Measurements from ENCODE around the gene CARD11.

- TF ChIP-seq JUNB (IDR thresholded peaks at IDR 0.05; ENCODE audit: unreplicated experiment), result no peak
- no peak for TF ChIP-seq POLR2AphosphoS5 (IDR thresholded peaks at IDR 0.05; ENCODE audit: low read depth)
- TF ChIP-seq CTCF (conservative IDR thresholded peaks at IDR 0.05; ENCODE audit: low read depth in 2 of 2), result peak in 1 of 2 experiments; percentile 24; a peak in 2 of 4 replicates
- TF ChIP-seq EZH2phosphoT487 (IDR thresholded peaks at IDR 0.05; ENCODE audit: unreplicated experiment), result no peak
- no peak for TF ChIP-seq EZH2 (IDR thresholded peaks at IDR 0.05; ENCODE audit: low read depth, unreplicated experiment)
- TF ChIP-seq CREB1 (CRISPR knock-in tag; IDR thresholded peaks at IDR 0.05; ENCODE audit: low read depth), result no peak
- no peak for TF ChIP-seq NANOG (IDR thresholded peaks at IDR 0.05; ENCODE audit: borderline replicate concordance)
- no peak for TF ChIP-seq ZNF331 (CRISPR knock-in tag; IDR thresholded peaks at IDR 0.05; ENCODE audit: low read depth)
- no peak for TF ChIP-seq ZNF114 (CRISPR knock-in tag; IDR thresholded peaks at IDR 0.05)
- no peak for TF ChIP-seq STAT1 (IDR thresholded peaks at IDR 0.05; ENCODE audit: unreplicated experiment)
- TF ChIP-seq REST (IDR thresholded peaks at IDR 0.05; ENCODE audit: unreplicated experiment), result no peak
- TF ChIP-seq ETS1 (IDR thresholded peaks at IDR 0.05), result no peak
- TF ChIP-seq ZNF462 (CRISPR knock-in tag; IDR thresholded peaks at IDR 0.05), result no peak
Observed at GRCh38 chr7:3082831-3083230, 39.2 kb upstream of the CARD11 start.
